HL-60 (cell line): ENCODE measurements around the gene ZNF8.

ENCODE experiments used
- DNase-seq, 2 experiments: peaks; one replicate each; pipeline ENCODE4 v3.0.0-alpha.2; 2010 to 2020; ENCODE audit warnings: low read depth in 1 of 2, low spot score in 1 of 2
- H3K27ac ChIP-seq: fragments of 250-450 bp; sonication (Bioruptor Pico); replicated peaks from 2 replicates; pipeline ENCODE4 v1.5.1; 2020; ENCODE audit warnings: mild to moderate bottlenecking, moderate library complexity
- H3K27me3 ChIP-seq: fragments of 250-450 bp; sonication (Bioruptor Pico); 2 replicates; pipeline ENCODE4 v1.5.1; 2021; ENCODE audit warnings: mild to moderate bottlenecking, moderate library complexity; ENCODE audit not compliant: insufficient read depth, poor library complexity, severe bottlenecking
- H3K4me3 ChIP-seq: replicated peaks from 2 replicates; pipeline ENCODE4 v1.5.1; 2011; ENCODE audit warnings: mild to moderate bottlenecking, control low read depth, low read length; ENCODE audit not compliant: insufficient read depth
- CTCF ChIP-seq: IDR thresholded peaks from one replicate; pipeline ENCODE4 v1.5.1; 2011; ENCODE audit warnings: low read length, control low read depth, inconsistent platforms; ENCODE audit not compliant: insufficient read depth
- GABPA ChIP-seq: IDR thresholded peaks from 2 replicates; pipeline ENCODE4 v1.6.1; 2012; ENCODE audit warnings: low read depth
- POLR2AphosphoS5 ChIP-seq: IDR thresholded peaks from 2 replicates; pipeline ENCODE4 v1.6.1; 2012; ENCODE audit warnings: low read depth
- REST ChIP-seq: IDR thresholded peaks from 2 replicates; pipeline ENCODE4 v1.6.1; 2012; ENCODE audit warnings: low read depth; ENCODE audit not compliant: insufficient replicate concordance
- SPI1 ChIP-seq: IDR thresholded peaks from 2 replicates; pipeline ENCODE4 v1.6.1; 2012; ENCODE audit warnings: low read depth, mild to moderate bottlenecking, borderline replicate concordance

Gene ZNF8

GRCh38 chr19:58326914-58327726, 48.4 kb downstream of the ZNF8 start, which contains the start of gene ZSCAN22:
TSS of gene ZSCAN22 (plus strand) at chr19:58326994. CDS start at chr19:58334803, 7,809 bp downstream.
- Histone ChIP-seq H3K27ac (peak within 1 kb of the TSS; percentile 83), H3K27me3 (no peaks in the 10 kb centered on the region), H3K4me3 (peak within 1 kb of the TSS; percentile 54)
- TF ChIP-seq REST (peak; percentile 66), POLR2AphosphoS5 (peak; percentile 80; the same call in 1 of the 2 replicates), CTCF (no peak), GABPA (peak; percentile 96), SPI1 (no peak)
- peak; percentile 94 to 96 for DNase-seq

- TF ChIP-seq CTCF (peak; percentile 10), GABPA (no peak)
- H3K27ac ChIP-seq: no peak overlapping the region
- H3K27me3 ChIP-seq: no peaks in the 10 kb centered on the region
- peak in 1 of 2 experiments; percentile 39 for DNase-seq
- no peak overlapping the region for H3K4me3 ChIP-seq
Measured at GRCh38 chr19:58328999-58329398, 50.2 kb downstream of the ZNF8 start.

- no peaks in the 10 kb centered on the region for H3K27me3 ChIP-seq
- no peak overlapping the region for H3K4me3 ChIP-seq
- no peak for DNase-seq
- H3K27ac ChIP-seq: no peak overlapping the region
- TF ChIP-seq SPI1: no peak
- TF ChIP-seq GABPA: no peak
- TF ChIP-seq POLR2AphosphoS5: no peak
Measured at GRCh38 chr19:58330458-58330857, 51.7 kb downstream of the ZNF8 start.

- H3K27me3 ChIP-seq: no peaks in the 10 kb centered on the region
- no peak overlapping the region for H3K27ac ChIP-seq
- no peak for DNase-seq
- no peak overlapping the region for H3K4me3 ChIP-seq
- TF ChIP-seq POLR2AphosphoS5 (no peak), CTCF (no peak), GABPA (no peak), SPI1 (no peak), REST (no peak)
Measured at GRCh38 chr19:58332697-58333096, 53.9 kb downstream of the ZNF8 start.
